Muscle of back (tissue), 11 donors: Measurements from ENCODE around the gene PRKCE. TPM values are rescaled to one million over a fixed set of nuclear protein-coding genes. Genes with fewer than 3 reads are reported as not detected.

ENCODE experiments used
- DNase-seq, 3 donors: peaks; one replicate each; pipeline versions ENCODE4 v3.0.0 to v3.0.0-alpha.2; 2013
- polyA plus RNA-seq, 10 donors: library from polyadenylated mRNA; unstranded; fragments of 120-200 nt; gene quantifications; one replicate each; pipeline ENCODE4 v1.2.1, GENCODE V29; 2013; ENCODE audit not compliant: insufficient read length in 10 of 10

PRKCE gene
- polyA plus RNA-seq, 10 donors = 4.6 to 7.8 (median 6.1) TPM

GRCh38 chr2:45932278-45932975 is 281.0 kb downstream of the PRKCE start:
- DNase-seq = no peak

DNA sequence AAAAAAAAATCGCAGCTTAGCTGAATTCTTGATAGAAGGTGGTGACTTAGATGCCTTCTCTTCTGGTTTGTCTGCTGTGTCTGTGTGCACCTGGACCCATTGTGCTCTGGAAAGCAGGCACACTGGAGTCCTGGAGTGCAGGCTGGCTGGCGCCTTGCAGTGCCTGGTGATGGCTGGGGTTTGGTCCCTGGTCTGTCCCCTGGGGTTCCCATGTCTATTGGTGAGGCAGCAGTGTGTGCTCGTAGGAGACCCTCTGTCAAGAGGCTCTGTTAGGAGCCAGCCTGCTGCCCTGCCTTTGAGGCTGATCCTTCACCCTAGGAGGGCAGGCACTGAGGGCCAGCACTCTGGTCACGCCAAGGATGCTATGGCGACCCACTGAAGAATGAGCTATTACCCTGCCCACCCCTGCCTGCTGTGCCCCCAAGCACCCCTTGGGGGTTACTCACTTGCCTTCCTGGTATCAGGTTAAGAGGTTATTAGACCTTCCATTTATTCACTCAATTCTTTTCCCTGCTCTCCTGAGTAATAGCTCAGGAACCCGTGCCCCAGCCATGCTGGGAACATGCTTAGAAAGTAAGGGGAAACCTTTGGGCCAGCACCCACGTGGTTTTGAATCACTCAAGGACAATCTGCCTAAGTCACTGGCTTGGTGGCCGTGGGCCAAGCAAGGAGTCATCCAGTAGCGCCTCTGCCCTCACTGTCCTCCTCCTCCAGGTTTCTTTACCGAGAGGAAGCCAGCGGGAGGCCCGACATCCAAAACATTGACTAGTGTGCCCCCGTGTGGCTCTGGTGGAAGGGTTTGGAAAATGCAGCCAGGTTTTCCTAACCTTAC is 284.5 kb downstream of the PRKCE start:
- DNase-seq = peak; percentile 88 to 97 (median 93)

DNA sequence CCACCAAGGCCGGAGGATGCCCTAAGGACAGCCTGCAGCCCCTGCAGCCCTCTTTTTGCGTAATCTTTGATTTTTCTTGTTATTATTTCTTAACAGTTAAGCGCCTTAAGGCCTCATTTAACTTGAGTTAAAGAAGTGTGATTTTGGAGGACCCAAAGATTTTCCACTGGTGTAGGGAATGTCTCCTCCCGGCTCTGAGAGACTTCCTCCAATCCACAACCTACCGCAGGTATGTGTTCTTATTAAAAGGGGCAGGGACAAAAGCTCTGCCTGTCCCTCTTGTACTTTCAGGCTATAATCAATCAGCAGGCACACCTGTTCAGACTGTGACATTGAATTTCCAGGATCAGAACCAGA is 285.1 kb downstream of the PRKCE start:
- DNase-seq = no peak

- DNase-seq = no peak
Observed at GRCh38 chr2:45937990-45938389, 286.5 kb downstream of the PRKCE start.

DNA sequence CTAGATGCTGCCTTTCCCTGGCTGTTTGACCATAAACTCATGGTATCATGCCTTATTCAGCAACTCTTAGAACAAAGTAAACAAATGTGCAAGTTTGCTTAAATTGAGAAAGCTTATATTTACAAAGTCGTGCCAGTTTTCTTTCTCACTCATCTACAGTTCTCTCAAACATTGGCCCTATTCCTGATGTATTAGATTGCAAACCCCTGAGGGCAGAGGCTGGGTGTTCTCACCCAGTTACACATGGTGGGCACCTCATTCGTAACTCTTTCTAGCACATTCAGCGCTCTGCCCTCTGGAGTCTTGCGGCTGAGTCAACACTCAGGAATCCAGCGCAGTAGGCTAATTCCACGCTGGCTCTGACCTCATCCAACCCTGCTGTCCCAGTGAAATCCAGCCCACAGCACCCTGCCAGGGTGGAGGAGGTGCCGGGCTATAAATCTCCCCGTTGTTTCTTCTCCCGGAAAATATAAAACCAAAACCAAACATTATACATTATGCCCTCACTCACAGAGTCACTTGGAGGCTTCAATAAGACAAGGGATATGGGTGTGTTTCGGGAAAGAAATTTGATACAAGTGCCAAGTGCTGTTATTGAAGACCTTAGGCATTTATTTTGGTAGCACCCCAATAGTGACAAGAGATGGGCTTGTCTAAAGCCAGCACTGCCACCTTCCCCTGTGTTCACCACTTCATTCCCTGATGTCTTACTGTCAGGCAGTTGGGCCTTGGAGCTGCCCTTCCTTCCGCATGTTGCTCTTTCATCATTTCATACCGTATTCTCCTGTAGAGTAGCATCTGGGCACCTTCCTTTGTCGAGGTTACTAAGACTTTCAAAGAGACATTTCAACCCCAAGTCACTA is 287.4 kb downstream of the PRKCE start:
- peak; percentile 52 to 78 (median 71) for DNase-seq

DNA sequence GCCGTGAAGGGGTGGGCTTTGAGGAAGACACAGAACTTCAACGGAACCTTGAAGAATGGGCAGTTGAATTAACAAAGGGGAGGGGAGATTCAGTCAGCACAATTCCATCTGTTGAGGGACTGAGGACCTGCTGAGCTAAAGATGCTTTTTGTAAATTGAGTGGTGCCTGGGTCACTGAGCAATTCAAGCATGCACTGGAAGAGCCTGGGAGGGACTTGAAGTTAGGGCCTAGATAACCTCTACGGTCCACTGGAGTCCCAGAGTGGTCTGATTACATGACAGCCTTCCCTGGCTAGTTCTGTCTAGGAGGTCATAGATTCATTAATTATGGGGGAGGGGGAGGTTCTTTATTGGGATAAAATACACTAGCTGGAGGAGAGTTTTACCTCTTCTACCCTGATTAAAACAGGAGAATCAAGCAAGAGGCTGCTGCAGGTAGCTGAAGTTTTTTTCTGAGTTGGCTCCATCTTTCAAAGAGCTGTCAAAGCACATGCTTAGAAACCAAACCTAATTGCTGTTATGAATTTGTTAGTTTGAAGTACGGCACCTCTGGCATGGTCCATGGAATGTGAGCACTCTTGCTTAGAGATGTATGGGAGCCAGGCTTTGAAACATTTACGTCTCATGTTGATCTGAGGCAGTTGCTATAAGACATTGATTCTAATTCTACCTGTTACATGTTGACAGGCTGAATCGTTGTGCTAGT is 290.2 kb downstream of the PRKCE start:
- no peak for DNase-seq

DNA sequence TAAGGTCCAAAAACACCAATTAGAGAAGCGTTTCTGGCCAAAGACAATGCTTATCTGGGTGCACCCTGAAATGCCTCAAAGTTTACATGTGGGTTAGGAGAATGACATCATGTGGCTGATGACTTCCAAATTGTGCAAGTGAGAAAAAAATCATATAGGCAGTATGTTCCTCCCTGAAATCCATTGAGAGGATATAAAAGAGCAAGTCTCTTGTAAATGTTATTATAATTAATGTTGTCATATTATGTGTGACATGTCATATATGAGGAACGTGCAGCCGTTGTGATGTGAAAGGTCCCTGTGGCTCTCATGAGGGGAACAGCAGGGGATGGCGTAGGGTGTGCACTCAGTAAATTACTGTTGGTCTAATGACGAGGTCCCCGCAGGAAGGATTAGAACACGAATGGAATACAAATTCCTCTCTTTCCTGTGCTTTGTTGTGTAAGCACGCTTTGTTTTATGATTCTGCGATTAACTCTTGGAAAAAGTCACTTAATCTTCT is 290.8 kb downstream of the PRKCE start:
- no peak for DNase-seq

GRCh38 chr2:45943219-45944044 is 292.0 kb downstream of the PRKCE start:
- DNase-seq = peak in 1 of 3 donors; percentile 49

- peak; percentile 25 to 59 (median 58) for DNase-seq
Observed at GRCh38 chr2:45944074-45944473, 292.6 kb downstream of the PRKCE start.

DNA sequence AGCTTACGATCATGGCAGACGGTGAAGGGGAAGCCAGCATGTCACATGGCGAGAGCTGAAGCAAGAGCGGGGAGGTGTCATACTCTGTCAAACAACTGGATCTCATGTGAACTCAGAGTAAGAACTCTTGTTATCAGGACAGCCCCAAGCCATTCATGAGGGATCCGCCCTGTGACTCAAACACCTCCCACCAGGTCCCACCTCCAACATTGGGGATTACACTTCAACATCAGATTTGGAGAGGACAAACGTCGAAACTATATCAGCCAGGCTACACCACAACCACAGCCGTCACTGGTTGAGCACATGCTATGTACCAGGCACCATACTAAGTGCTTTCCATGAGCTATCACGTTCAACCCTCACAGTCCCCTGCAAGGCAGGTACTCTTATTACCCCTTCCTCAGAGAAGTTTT is 293.8 kb downstream of the PRKCE start:
- no peak for DNase-seq

DNA sequence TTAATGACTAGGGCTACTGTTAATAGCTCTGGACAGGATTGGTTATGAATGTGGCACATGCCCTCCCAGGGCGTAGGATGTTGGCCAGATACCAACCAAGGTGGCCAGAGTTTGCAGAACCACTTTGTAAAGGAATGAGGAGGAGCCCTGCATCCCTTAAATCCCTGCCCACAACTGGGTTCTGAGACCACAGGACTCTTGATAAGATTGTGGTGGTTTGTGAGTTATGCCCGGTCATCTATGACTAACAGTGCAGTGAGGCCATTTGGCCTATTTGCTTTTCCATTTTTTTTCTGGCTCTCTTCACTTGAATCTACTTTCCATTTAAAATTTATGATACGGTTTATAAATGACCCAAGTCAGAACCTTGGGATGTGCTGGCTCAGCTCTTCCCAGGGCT is 294.5 kb downstream of the PRKCE start:
- no peak for DNase-seq

GRCh38 chr2:45950606-45951005 is 299.1 kb downstream of the PRKCE start:
- DNase-seq = no peak

- no peak for DNase-seq
Observed at GRCh38 chr2:45951025-45951727, 299.7 kb downstream of the PRKCE start.

DNA sequence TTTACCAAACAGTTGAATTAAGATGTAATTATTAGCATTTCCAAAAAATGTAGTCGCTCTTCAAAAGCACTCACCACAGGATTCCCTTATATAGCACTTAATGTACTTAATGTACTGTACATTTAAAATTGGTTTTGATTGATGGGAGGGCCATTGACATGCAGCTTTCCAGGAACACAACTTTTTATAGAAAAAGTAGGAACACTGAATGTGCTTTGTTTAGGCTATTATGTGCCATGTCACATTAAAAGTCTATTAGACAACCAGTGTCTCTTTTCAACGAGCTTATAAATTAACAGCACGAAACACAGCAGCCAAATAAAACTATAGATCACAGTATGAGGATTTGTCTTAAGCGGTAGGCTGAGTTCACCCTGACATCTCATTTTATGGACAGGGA is 301.1 kb downstream of the PRKCE start:
- DNase-seq = no peak

- DNase-seq = no peak
Observed at GRCh38 chr2:45953376-45954027, 302.0 kb downstream of the PRKCE start.

DNA sequence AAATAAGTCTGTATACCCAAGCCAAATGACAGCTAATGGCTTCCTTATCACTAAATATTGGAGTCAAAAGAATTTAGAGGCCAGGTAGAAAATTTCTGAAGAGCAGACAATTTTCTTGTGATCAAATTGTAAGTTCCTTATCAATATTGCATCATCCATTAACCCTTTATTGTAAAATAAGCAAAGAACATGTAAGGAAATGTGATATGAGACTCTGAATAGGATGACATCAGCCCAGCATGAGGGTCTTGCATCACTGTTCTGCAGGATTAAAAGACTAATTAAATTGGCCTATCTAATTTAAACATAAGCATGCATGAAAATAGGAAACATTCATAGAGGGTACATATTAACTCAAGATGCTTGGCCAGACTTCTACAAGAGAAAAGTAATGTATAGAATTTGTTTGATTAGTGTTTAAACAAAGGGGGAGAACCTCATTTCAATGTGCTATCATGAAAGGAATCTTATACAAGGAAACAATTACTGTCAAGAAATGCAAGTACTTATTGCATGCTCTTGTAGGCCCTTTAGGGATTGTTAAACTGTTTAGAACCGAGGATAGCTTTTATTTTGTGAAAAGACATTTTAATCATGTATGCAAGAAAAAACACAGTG is 302.9 kb downstream of the PRKCE start:
- DNase-seq = no peak

GRCh38 chr2:45957533-45958227 is 306.2 kb downstream of the PRKCE start:
- no peak for DNase-seq
